OCI-LY7 (cell line): Measurements from ENCODE around the gene ZNF578.

Experiments
- EZH2phosphoT487 ChIP-seq: fragments of 200-600 bp; sonication (generic); IDR thresholded peaks from 2 replicates; pipeline ENCODE4 v1.6.1; 2018; ENCODE audit warnings: low read depth, borderline replicate concordance, mild to moderate bottlenecking, mixed run types, antibody characterized with exemption, low read length, moderate library complexity, mixed read lengths
- TF ChIP-seq, protein P1 (sequence below): fragments of 200-600 bp; sonication (generic); conservative IDR thresholded peaks from 2 replicates; pipeline ENCODE4 v1.5.1; 2014; ENCODE audit warnings: mild to moderate bottlenecking, antibody characterized with exemption, low read length, moderate library complexity, mixed read lengths

DNA sequence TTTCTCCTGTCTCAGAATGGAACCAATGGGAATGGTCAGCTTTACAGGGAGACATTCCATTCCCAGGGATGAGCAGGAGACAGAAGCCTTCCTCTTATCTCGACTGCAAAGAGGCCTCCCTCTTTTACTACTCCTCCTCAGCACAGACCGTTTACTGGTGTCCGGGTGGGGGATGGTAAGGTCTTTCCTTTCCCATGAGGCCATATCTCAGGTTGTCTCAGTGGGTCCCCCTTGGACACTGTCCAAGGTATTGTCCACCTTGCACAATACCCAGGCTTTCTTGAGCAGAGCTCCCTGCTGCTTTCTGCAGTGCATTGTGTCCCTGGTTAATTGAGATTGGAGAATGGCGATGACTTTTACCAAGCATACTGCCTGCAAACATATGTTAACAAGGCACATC lies 66.7 kb downstream of the ZNF578 start:
- TF ChIP-seq, protein P1, sequence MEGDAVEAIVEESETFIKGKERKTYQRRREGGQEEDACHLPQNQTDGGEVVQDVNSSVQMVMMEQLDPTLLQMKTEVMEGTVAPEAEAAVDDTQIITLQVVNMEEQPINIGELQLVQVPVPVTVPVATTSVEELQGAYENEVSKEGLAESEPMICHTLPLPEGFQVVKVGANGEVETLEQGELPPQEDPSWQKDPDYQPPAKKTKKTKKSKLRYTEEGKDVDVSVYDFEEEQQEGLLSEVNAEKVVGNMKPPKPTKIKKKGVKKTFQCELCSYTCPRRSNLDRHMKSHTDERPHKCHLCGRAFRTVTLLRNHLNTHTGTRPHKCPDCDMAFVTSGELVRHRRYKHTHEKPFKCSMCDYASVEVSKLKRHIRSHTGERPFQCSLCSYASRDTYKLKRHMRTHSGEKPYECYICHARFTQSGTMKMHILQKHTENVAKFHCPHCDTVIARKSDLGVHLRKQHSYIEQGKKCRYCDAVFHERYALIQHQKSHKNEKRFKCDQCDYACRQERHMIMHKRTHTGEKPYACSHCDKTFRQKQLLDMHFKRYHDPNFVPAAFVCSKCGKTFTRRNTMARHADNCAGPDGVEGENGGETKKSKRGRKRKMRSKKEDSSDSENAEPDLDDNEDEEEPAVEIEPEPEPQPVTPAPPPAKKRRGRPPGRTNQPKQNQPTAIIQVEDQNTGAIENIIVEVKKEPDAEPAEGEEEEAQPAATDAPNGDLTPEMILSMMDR, result no peak
- no peak for TF ChIP-seq EZH2phosphoT487
